Neural progenitor cell (in vitro differentiated cells): ENCODE measurements around the gene CREB3L4.

Source experiments
- EZH2 ChIP-seq: fragments of 200-600 bp; sonication (generic); IDR thresholded peaks from 2 replicates; pipeline ENCODE4 v1.6.1; 2017; ENCODE audit warnings: antibody characterized with exemption, mild to moderate bottlenecking, moderate library complexity
- EZH2phosphoT487 ChIP-seq: fragments of 200-600 bp; sonication (generic); IDR thresholded peaks from 2 replicates; pipeline ENCODE4 v1.6.1; 2017; ENCODE audit warnings: antibody characterized with exemption
- TF ChIP-seq, protein P1 (sequence below): fragments of 200-600 bp; sonication (generic); IDR thresholded peaks from 2 replicates; pipeline ENCODE4 v1.5.1; 2017; ENCODE audit warnings: antibody characterized with exemption, mild to moderate bottlenecking

DNA sequence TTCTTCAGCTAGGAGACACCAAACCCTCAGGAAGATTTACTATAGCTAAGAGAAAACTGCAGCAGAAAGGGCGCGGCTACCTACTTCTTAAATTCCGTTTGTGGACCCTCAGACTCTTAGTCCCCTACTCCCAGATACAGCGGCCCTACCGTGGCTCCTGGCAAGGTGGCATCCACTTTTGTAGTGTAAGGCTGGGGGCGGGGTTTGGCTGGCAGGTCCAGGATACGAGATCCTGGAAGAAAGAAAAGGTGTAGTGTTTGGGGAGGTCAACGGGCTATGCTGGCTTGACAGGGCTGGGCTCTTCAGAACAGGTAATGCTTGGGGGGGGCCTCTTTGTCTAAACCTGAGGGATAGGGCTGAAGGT is 280 bp downstream of the CREB3L4 start:
- TF ChIP-seq, protein P1, sequence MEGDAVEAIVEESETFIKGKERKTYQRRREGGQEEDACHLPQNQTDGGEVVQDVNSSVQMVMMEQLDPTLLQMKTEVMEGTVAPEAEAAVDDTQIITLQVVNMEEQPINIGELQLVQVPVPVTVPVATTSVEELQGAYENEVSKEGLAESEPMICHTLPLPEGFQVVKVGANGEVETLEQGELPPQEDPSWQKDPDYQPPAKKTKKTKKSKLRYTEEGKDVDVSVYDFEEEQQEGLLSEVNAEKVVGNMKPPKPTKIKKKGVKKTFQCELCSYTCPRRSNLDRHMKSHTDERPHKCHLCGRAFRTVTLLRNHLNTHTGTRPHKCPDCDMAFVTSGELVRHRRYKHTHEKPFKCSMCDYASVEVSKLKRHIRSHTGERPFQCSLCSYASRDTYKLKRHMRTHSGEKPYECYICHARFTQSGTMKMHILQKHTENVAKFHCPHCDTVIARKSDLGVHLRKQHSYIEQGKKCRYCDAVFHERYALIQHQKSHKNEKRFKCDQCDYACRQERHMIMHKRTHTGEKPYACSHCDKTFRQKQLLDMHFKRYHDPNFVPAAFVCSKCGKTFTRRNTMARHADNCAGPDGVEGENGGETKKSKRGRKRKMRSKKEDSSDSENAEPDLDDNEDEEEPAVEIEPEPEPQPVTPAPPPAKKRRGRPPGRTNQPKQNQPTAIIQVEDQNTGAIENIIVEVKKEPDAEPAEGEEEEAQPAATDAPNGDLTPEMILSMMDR = no peak
- no peak for TF ChIP-seq EZH2
- TF ChIP-seq EZH2phosphoT487 = no peak
